DOHH2 (cell line): ENCODE data around the gene ASPN.

Source experiments
- CTCF ChIP-seq: fragments of 200-600 bp; sonication (generic); IDR thresholded peaks from one replicate; pipeline ENCODE4 v1.5.1; 2014; ENCODE audit warnings: antibody characterized with exemption, mild to moderate bottlenecking, low read depth, low read length; ENCODE audit not compliant: poor library complexity, severe bottlenecking
- EZH2phosphoT487 ChIP-seq: fragments of 200-600 bp; sonication (generic); IDR thresholded peaks from 2 replicates; pipeline ENCODE4 v1.6.1; 2017; ENCODE audit warnings: borderline replicate concordance, mild to moderate bottlenecking, antibody characterized with exemption, low read length, moderate library complexity, mixed read lengths

DNA sequence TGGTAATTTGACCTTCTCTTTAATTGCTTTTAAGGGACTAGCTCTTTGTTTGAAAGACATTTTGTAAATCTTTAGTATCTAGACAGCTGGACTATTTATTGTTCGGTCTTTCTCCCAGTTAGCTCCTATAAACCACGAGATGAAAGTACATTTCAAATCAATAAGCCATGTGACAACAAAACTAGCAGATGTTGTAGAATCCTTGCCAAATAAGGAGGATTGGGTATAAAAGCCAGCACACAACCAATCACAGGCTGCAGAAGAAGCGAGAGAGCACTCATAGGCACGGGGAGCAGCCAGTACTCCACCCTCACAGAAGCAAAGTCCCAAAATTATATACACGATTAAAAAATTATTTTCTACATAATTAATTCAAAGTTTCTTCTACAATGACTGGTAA is 50.0 kb downstream of the ASPN start:
- TF ChIP-seq CTCF, result no peak
- TF ChIP-seq EZH2phosphoT487, result no peak
